IMR-90 (cell line): Measurements from ENCODE around the gene PKHD1. TPM values are rescaled to one million over a fixed set of nuclear protein-coding genes. Genes with fewer than 3 reads are reported as not detected.

Experiments used
- ATAC-seq: fragments of 200-7000 bp; cut with Tn5 transposase; 2 replicates; pipeline ENCODE4 v1.9.1; 2020; ENCODE audit warnings: low read depth, mild to moderate bottlenecking, moderate library complexity
- BruUV-seq: library from RNA; stranded (reverse); fragments of 400-500 nt; replicated peaks from 2 replicates; lab custom pipeline; 2021; lab: Mats Ljungman, UMichigan
- CTCF ChIA-PET: fragments of 300-600 bp; formaldehyde crosslinking; extraction: SDS; loops from one replicate; lab custom pipeline; 2021; ENCODE audit warnings: antibody characterized with exemption; lab: Yijun Ruan, JAX
- POLR2A ChIA-PET: fragments of 300-600 bp; sonication (Branson Sonifier 250); formaldehyde crosslinking; loops from one replicate; lab custom pipeline; 2022; ENCODE audit warnings: antibody characterized with exemption; ENCODE audit not compliant: unreplicated experiment; lab: Charles Lee
- DNase-seq: peaks from one replicate; pipeline ENCODE4 v3.0.0; 2013
- H2AFZ ChIP-seq: replicated peaks from 2 replicates; pipeline ENCODE3; 2013; ENCODE audit warnings: low read length, mild to moderate bottlenecking; ENCODE audit not compliant: poor library complexity
- H2AK5ac ChIP-seq: 2 replicates; pipeline ENCODE4 v1.6.1; 2013; ENCODE audit warnings: low read depth, low read length, inconsistent platforms
- H2AK9ac ChIP-seq: replicated peaks from 2 replicates; pipeline ENCODE3; 2013; ENCODE audit warnings: mild to moderate bottlenecking, low read depth, low read length, moderate library complexity; ENCODE audit not compliant: poor library complexity
- H2BK120ac ChIP-seq: 2 replicates; pipeline ENCODE4 v1.6.1; 2013; ENCODE audit warnings: low read depth, low read length, inconsistent platforms
- H2BK15ac ChIP-seq: 3 replicates; pipeline ENCODE4 v1.6.1; 2013; ENCODE audit warnings: low read depth, low read length, inconsistent platforms
- H2BK20ac ChIP-seq: 2 replicates; pipeline ENCODE4 v1.6.1; 2013; ENCODE audit warnings: low read depth, mild to moderate bottlenecking, inconsistent platforms, low read length, moderate library complexity
- H2BK5ac ChIP-seq: 2 replicates; pipeline ENCODE4 v1.6.1; 2013; ENCODE audit warnings: mild to moderate bottlenecking, low read depth, low read length, inconsistent platforms; ENCODE audit not compliant: poor library complexity, severe bottlenecking
- H3K14ac ChIP-seq: replicated peaks from 2 replicates; pipeline ENCODE4 v1.6.1; 2013; ENCODE audit warnings: low read depth, low read length, inconsistent platforms
- H3K18ac ChIP-seq: 2 replicates; pipeline ENCODE4 v1.6.1; 2013; ENCODE audit warnings: low read depth, low read length, control low read depth
- H3K23ac ChIP-seq: 2 replicates; pipeline ENCODE4 v1.6.1; 2013; ENCODE audit warnings: low read depth, low read length, inconsistent platforms
- H3K27ac ChIP-seq: 2 replicates; pipeline ENCODE4 v1.5.1; 2013; ENCODE audit warnings: mild to moderate bottlenecking, control low read depth, low read length; ENCODE audit not compliant: insufficient read depth
- H3K27me3 ChIP-seq: 2 replicates; pipeline ENCODE4 v1.6.1; 2013; ENCODE audit warnings: low read length; ENCODE audit not compliant: control insufficient read depth, insufficient read depth
- H3K36me3 ChIP-seq: 2 replicates; pipeline ENCODE4 v1.6.1; 2013; ENCODE audit warnings: low read length, mixed read lengths; ENCODE audit not compliant: control insufficient read depth, insufficient read depth
- H3K4ac ChIP-seq: 2 replicates; pipeline ENCODE4 v1.6.1; 2013; ENCODE audit warnings: low read depth, low read length, inconsistent platforms
- H3K4me1 ChIP-seq: 2 replicates; pipeline ENCODE4 v1.6.1; 2013; ENCODE audit warnings: low read length, mixed read lengths; ENCODE audit not compliant: control insufficient read depth, insufficient read depth
- H3K4me2 ChIP-seq: 2 replicates; pipeline ENCODE4 v1.6.1; 2013; ENCODE audit warnings: low read depth, mild to moderate bottlenecking, control low read depth, low read length, moderate library complexity
- H3K4me3 ChIP-seq: 2 replicates; pipeline ENCODE4 v1.5.1; 2013; ENCODE audit warnings: low read depth, mild to moderate bottlenecking, control low read depth, low read length, moderate library complexity; ENCODE audit not compliant: insufficient read depth
- H3K56ac ChIP-seq: 2 replicates; pipeline ENCODE4 v1.6.1; 2013; ENCODE audit warnings: low read length, inconsistent platforms; ENCODE audit not compliant: insufficient read depth; ENCODE audit errors: extremely low read depth
- H3K79me1 ChIP-seq, 2 experiments: 2 replicates each; pipeline ENCODE4 v1.6.1; 2013; ENCODE audit warnings: low read length in 2 of 2, inconsistent platforms in 1 of 2, low read depth in 1 of 2
- H3K9ac ChIP-seq: 2 replicates; pipeline ENCODE4 v1.6.1; 2013; ENCODE audit warnings: low read depth, low read length, control low read depth
- H3K9me1 ChIP-seq: 2 replicates; pipeline ENCODE4 v1.6.1; 2013; ENCODE audit warnings: low read length, inconsistent platforms; ENCODE audit not compliant: insufficient read depth
- H3K9me3 ChIP-seq: 2 replicates; pipeline ENCODE4 v1.6.1; 2013; ENCODE audit warnings: low read length; ENCODE audit not compliant: control insufficient read depth, insufficient read depth
- H4K20me1 ChIP-seq: 2 replicates; pipeline ENCODE4 v1.6.1; 2013; ENCODE audit warnings: low read length, inconsistent platforms; ENCODE audit not compliant: insufficient read depth
- H4K5ac ChIP-seq: 2 replicates; pipeline ENCODE4 v1.6.1; 2013; ENCODE audit warnings: mild to moderate bottlenecking, low read depth, low read length, control low read depth
- H4K8ac ChIP-seq, 2 experiments: 2 replicates each; pipeline ENCODE4 v1.6.1; 2013; ENCODE audit warnings: low read depth in 2 of 2, low read length in 2 of 2, control low read depth in 1 of 2, inconsistent platforms in 1 of 2
- H4K91ac ChIP-seq: 2 replicates; pipeline ENCODE4 v1.6.1; 2013; ENCODE audit warnings: low read depth, low read length, inconsistent platforms; ENCODE audit not compliant: insufficient read depth
- BHLHE40 ChIP-seq: fragments of 150-350 bp; IDR thresholded peaks from 2 replicates; pipeline ENCODE4 v1.6.1; 2016; ENCODE audit warnings: mild to moderate bottlenecking, low read depth, low read length
- CEBPB ChIP-seq: IDR thresholded peaks from 2 replicates; pipeline ENCODE4 v1.6.1; 2012; ENCODE audit warnings: low read depth, low read length, improper control_type of control experiment
- CHD1 ChIP-seq: IDR thresholded peaks from 2 replicates; pipeline ENCODE4 v1.6.1; 2012; ENCODE audit warnings: low read depth, low read length, improper control_type of control experiment
- FOS ChIP-seq: fragments of 150-350 bp; IDR thresholded peaks from 2 replicates; pipeline ENCODE4 v1.6.1; 2016; ENCODE audit warnings: low read depth, low read length
- MAFK ChIP-seq: IDR thresholded peaks from 2 replicates; pipeline ENCODE4 v1.6.1; 2012; ENCODE audit warnings: low read depth, low read length, improper control_type of control experiment
- MAZ ChIP-seq: IDR thresholded peaks from 2 replicates; pipeline ENCODE4 v1.6.1; 2012; ENCODE audit warnings: low read depth, mild to moderate bottlenecking, low read length, improper control_type of control experiment, moderate library complexity, borderline replicate concordance
- MXI1 ChIP-seq: IDR thresholded peaks from 2 replicates; pipeline ENCODE4 v1.6.1; 2012; ENCODE audit warnings: low read depth, mild to moderate bottlenecking, low read length, moderate library complexity, borderline replicate concordance
- NFE2L2 ChIP-seq: fragments of 150-350 bp; IDR thresholded peaks from 2 replicates; pipeline ENCODE4 v1.6.1; 2016; ENCODE audit warnings: low read depth, mild to moderate bottlenecking, low read length
- POLR2A ChIP-seq: IDR thresholded peaks from 2 replicates; pipeline ENCODE4 v1.6.1; 2012; ENCODE audit warnings: mild to moderate bottlenecking, low read depth, low read length
- RAD21 ChIP-seq: IDR thresholded peaks from 2 replicates; pipeline ENCODE4 v1.6.1; 2012; ENCODE audit warnings: low read length, improper control_type of control experiment
- RCOR1 ChIP-seq: IDR thresholded peaks from 2 replicates; pipeline ENCODE4 v1.6.1; 2012; ENCODE audit warnings: mild to moderate bottlenecking, low read length, improper control_type of control experiment; ENCODE audit not compliant: insufficient replicate concordance
- RFX5 ChIP-seq: IDR thresholded peaks from 2 replicates; pipeline ENCODE4 v1.8.0; 2012; ENCODE audit warnings: low read depth, mild to moderate bottlenecking, low read length, moderate library complexity
- SMC3 ChIP-seq: fragments of 150-350 bp; IDR thresholded peaks from 2 replicates; pipeline ENCODE4 v1.6.1; 2016; ENCODE audit warnings: low read depth, mild to moderate bottlenecking, antibody characterized with exemption, low read length, moderate library complexity
- WGBS, 2 experiments: methylation state at CpG; one replicate each; pipeline versions ENCODE4 v1.1.5 to v1.1.7; 2013; ENCODE audit warnings: missing lambda C conversion rate in 2 of 2; ENCODE audit not compliant: insufficient read length in 1 of 2; ENCODE audit errors: extremely low coverage in 2 of 2; 5-methylcytosine and 5-hydroxymethylcytosine counted together
- dilution Hi-C: fragments of 300-500 bp; cut with HindIII; formaldehyde crosslinking; loops from one replicate; pipeline ENCODE4 v1.14.3; 2018; ENCODE audit warnings: low sequenced_read_pairs; ENCODE audit not compliant: unreplicated experiment
- in situ Hi-C: fragments of 300-500 bp; cut with MboI; formaldehyde crosslinking; loops from 3 replicates; pipeline ENCODE4 v1.14.3; 2019; ENCODE audit warnings: low sequenced_read_pairs, inconsistent platforms, mixed read lengths
- intact Hi-C: fragments of 100-400 bp; cut with micrococcal nuclease; formaldehyde crosslinking; loops from 2 replicates; pipeline ENCODE4 v1.10.0; 2022
- polyA plus RNA-seq, 3 experiments: library from polyadenylated mRNA; depleted of rRNA; stranded (reverse); fragments of >200 nt; gene quantifications; 2 replicates each; pipeline ENCODE4 v1.2.3, GENCODE V29; 2012; ENCODE audit warnings: low replicate concordance in 1 of 3
- total RNA-seq: library from RNA; depleted of rRNA; stranded (reverse); fragments of >200 nt; gene quantifications from 2 replicates; pipeline ENCODE4 v1.2.3, GENCODE V29; 2012
- TF ChIP-seq, protein P1 (sequence below): conservative IDR thresholded peaks from 2 replicates; pipeline ENCODE4 v1.5.1; 2012; ENCODE audit warnings: mild to moderate bottlenecking, low read depth, low read length, improper control_type of control experiment
- TF ChIP-seq, protein P2 (sequence below): fragments of 150-350 bp; IDR thresholded peaks from 2 replicates; pipeline ENCODE4 v1.6.1; 2017; ENCODE audit warnings: mild to moderate bottlenecking, antibody characterized with exemption, low read length, low read depth
- TF ChIP-seq, protein P3 (sequence below): fragments of 150-350 bp; IDR thresholded peaks from 2 replicates; pipeline ENCODE4 v1.6.1; 2016; ENCODE audit warnings: low read depth, mild to moderate bottlenecking, low read length, moderate library complexity, borderline replicate concordance

The PKHD1 gene
- total and polyA plus RNA-seq, 2 of the 4 experiments (the other 2 are of a cell fraction) = not detected

DNA sequence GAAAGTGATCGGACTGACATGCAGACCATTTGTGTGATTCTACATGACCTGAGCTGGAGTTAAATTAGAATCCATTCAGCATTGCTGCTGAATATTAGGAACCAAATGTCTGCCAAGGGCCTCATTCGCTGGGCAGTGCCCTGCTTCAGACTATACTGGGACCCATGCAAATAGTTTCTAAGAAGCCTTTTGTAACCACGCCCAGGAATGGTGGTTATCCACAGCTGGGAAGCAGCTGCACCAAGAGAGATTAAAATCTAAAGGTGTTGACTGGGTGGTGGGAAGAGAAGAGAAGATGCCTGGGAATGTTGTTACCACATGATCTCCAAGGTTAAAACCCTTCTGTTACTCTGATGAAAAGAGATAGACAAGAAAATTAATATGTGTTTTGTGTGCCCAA lies 156.8 kb downstream of the PKHD1 start:
- BruUV-seq = no TSS peak
- H2BK20ac ChIP-seq = no peak overlapping the region
- H3K79me1 ChIP-seq = no peaks in the 10 kb centered on the region
- POLR2A ChIA-PET = no interaction called here
- H3K56ac ChIP-seq = no peak overlapping the region
- CTCF ChIA-PET = no interaction called here
- no peaks in the 10 kb centered on the region for H4K20me1 ChIP-seq
- intact Hi-C loops = no loop called here
- H3K9me3 ChIP-seq = no peaks in the 10 kb centered on the region
- no peak overlapping the region for H2BK5ac ChIP-seq
- no peaks in the 10 kb centered on the region for H3K4me1 ChIP-seq
- no peak overlapping the region for H2BK120ac ChIP-seq
- H2AK9ac ChIP-seq = no peak overlapping the region
- H3K4me2 ChIP-seq = no peak overlapping the region
- H2AK5ac ChIP-seq = no peak overlapping the region
- no peak overlapping the region for H3K4ac ChIP-seq
- no peak overlapping the region for H3K14ac ChIP-seq
- no peaks in the 10 kb centered on the region for H3K9me1 ChIP-seq
- H2BK15ac ChIP-seq = no peak overlapping the region
- no peak overlapping the region for H4K8ac ChIP-seq
- no peak overlapping the region for H3K9ac ChIP-seq
- H3K27me3 ChIP-seq = no peaks in the 10 kb centered on the region
- no peak overlapping the region for H3K18ac ChIP-seq
- WGBS, 2 experiments = 69% methylated on average over 2 of the region's 3 CpGs; no CpG with 5 or more reads in 1 of the 2 experiments
- H4K91ac ChIP-seq = no peak overlapping the region
- no peaks in the 10 kb centered on the region for H3K36me3 ChIP-seq
- no peak overlapping the region for H3K27ac ChIP-seq
- no peak overlapping the region for H3K4me3 ChIP-seq
- ATAC-seq (no peak), DNase-seq (no peak)
- in situ Hi-C loops = no loop called here
- no peak overlapping the region for H2AFZ ChIP-seq
- H4K5ac ChIP-seq = no peak overlapping the region
- dilution Hi-C loops = no loop called here
- TF ChIP-seq MXI1 = no peak
- no peak for TF ChIP-seq SMC3
- TF ChIP-seq BHLHE40 = no peak
- TF ChIP-seq, protein P1, sequence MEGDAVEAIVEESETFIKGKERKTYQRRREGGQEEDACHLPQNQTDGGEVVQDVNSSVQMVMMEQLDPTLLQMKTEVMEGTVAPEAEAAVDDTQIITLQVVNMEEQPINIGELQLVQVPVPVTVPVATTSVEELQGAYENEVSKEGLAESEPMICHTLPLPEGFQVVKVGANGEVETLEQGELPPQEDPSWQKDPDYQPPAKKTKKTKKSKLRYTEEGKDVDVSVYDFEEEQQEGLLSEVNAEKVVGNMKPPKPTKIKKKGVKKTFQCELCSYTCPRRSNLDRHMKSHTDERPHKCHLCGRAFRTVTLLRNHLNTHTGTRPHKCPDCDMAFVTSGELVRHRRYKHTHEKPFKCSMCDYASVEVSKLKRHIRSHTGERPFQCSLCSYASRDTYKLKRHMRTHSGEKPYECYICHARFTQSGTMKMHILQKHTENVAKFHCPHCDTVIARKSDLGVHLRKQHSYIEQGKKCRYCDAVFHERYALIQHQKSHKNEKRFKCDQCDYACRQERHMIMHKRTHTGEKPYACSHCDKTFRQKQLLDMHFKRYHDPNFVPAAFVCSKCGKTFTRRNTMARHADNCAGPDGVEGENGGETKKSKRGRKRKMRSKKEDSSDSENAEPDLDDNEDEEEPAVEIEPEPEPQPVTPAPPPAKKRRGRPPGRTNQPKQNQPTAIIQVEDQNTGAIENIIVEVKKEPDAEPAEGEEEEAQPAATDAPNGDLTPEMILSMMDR = no peak
- TF ChIP-seq, protein P2, sequence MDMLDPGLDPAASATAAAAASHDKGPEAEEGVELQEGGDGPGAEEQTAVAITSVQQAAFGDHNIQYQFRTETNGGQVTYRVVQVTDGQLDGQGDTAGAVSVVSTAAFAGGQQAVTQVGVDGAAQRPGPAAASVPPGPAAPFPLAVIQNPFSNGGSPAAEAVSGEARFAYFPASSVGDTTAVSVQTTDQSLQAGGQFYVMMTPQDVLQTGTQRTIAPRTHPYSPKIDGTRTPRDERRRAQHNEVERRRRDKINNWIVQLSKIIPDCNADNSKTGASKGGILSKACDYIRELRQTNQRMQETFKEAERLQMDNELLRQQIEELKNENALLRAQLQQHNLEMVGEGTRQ = no peak
- no peak for TF ChIP-seq RAD21
- TF ChIP-seq, protein P3, sequence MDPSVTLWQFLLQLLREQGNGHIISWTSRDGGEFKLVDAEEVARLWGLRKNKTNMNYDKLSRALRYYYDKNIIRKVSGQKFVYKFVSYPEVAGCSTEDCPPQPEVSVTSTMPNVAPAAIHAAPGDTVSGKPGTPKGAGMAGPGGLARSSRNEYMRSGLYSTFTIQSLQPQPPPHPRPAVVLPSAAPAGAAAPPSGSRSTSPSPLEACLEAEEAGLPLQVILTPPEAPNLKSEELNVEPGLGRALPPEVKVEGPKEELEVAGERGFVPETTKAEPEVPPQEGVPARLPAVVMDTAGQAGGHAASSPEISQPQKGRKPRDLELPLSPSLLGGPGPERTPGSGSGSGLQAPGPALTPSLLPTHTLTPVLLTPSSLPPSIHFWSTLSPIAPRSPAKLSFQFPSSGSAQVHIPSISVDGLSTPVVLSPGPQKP = no peak
- no peak for TF ChIP-seq RFX5
- no peak for TF ChIP-seq POLR2A
- TF ChIP-seq CHD1 = no peak
- TF ChIP-seq MAFK = no peak
- TF ChIP-seq FOS = no peak
- no peak for TF ChIP-seq NFE2L2
- TF ChIP-seq MAZ = no peak
- TF ChIP-seq RCOR1 = no peak
- no peak for TF ChIP-seq CEBPB
- H3K23ac ChIP-seq = no peak overlapping the region
